GM13976 (cell line): ENCODE results near the gene PIP4P1.

ENCODE experiments used
- DNase-seq: peaks from one replicate; pipeline ENCODE4 v3.0.0; 2012; ENCODE audit warnings: low spot score
- CTCF ChIP-seq: IDR thresholded peaks from 2 replicates; pipeline ENCODE4 v1.5.1; 2012; ENCODE audit warnings: borderline replicate concordance, mild to moderate bottlenecking; ENCODE audit not compliant: insufficient read depth; ENCODE audit errors: extremely low read depth, missing control alignments, control extremely low read depth
- in situ Hi-C: fragments of 300-500 bp; cut with MboI; formaldehyde crosslinking; loops from one replicate; pipeline ENCODE4 v1.12.0; 2022; ENCODE audit warnings: low sequenced_read_pairs, mixed read lengths, inconsistent platforms; ENCODE audit not compliant: unreplicated experiment

Gene PIP4P1

GRCh38 chr14:20427231-20428009 is 33.8 kb downstream of the PIP4P1 start:
- peak; percentile 79 for DNase-seq
- no peak for TF ChIP-seq CTCF
- in situ Hi-C loops: no loop called here

GRCh38 chr14:20424851-20425250 is 36.4 kb downstream of the PIP4P1 start:
- in situ Hi-C loops: no loop called here
- TF ChIP-seq CTCF: no peak
- DNase-seq: no peak

- no peak for DNase-seq
- no peak for TF ChIP-seq CTCF
- in situ Hi-C loops: no loop called here
Observed at GRCh38 chr14:20422886-20423285, 38.3 kb downstream of the PIP4P1 start.

- DNase-seq: no peak
- no peak for TF ChIP-seq CTCF
- in situ Hi-C loops: no loop called here
Observed at GRCh38 chr14:20421267-20421666, 40.0 kb downstream of the PIP4P1 start.

- no peak for DNase-seq
- in situ Hi-C loops: no loop called here
- no peak for TF ChIP-seq CTCF
Observed at GRCh38 chr14:20419419-20419818, 41.8 kb downstream of the PIP4P1 start.

- DNase-seq: no peak
- no peak for TF ChIP-seq CTCF
- in situ Hi-C loops: no loop called here
Observed at GRCh38 chr14:20418501-20418909, 42.7 kb downstream of the PIP4P1 start.
